NCI-H146 treated with DMSO at 0.1 percent for 48 hours (cell line): ENCODE data around the gene C9orf50.
"Not testable (repeated sequence)": the region's sequence is repeated elsewhere in the genome, so short reads cannot be mapped to it uniquely, and the experiment has no call there.

Experiments used
- DNase-seq: peaks from one replicate; lab custom pipeline; 2025; ENCODE audit not compliant: unreplicated experiment; lab: John Stamatoyannopoulos, UW

Gene C9orf50

DNA sequence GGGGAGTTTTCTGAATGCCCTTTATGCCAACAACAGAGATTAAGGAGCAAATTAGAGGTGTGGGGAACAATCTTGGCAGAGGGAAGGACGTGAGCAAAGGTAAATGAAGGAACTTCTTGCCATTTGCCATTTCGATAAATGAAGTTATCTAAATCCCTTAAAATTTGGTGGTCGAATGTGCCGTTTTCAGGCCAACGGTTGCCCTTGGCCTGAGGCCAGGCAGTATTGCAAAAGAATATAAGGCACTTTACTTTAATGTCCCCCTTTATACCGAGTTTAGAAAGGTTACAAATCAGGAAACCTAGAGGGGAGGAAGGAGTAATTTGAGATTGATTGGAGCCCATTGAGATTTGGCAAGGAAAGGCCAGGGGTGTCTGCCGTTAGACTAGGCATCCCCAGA lies 26.3 kb downstream of the C9orf50 start:
- no peak for DNase-seq

DNA sequence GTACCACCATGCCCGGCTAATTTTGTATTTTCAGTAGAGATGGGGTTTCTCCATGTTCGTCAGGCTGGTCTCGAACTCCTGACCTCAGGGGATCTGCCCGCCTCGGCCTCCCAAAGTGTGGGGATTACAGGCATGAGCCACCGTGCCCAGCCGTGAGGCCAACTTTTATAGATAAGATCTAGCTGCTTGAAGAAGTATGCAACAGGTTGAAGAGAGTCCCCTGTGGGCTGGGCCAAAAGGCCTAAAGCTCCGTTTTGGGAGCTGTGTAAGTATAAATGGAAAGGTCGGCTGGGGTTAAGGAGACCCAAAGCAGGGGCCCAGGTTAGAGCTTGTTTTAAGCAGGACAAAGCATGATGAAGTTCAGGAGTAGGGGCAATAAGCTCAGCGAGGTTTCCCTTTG lies 28.1 kb downstream of the C9orf50 start:
- DNase-seq, result not testable (repeated sequence)

DNA sequence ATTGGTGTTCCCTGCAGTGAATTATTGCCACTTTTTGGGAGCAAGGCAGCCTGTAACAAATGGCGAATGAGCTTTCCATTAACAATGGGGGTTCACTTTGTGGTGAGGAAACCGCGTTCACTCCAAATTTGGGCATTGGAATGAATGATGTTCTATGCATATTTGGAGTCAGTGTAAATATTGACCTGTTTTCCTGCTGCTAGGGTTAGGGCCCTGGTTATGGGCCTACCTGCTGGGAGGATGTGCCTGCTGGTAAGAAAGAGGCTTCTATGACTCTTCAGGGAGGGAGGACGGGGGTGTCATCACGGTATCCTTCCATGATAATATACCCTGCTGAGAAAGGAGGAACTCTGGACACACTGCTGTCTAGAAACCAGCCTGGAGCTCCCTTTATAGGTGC lies 29.0 kb downstream of the C9orf50 start:
- DNase-seq, result no peak

DNA sequence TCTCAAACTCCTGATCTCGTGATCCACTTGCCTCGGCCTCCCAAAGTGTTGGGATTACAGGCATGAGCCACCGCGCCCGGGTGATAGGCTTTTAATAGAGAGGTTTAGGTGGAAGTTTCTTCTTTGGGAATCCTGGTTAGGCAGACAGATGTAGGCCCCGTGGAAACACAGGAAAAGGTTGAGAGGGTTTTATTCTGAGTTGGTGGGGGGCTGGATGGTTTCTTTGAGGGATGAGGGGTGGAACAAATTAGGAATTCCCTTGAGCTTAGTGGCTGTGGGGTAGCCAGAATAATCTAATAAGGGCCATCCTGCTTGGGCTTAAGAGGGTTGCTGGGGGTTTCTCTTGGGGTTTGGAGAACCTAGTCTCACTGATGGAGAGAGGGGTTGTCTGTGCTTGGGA lies 30.4 kb downstream of the C9orf50 start:
- no peak for DNase-seq

DNA sequence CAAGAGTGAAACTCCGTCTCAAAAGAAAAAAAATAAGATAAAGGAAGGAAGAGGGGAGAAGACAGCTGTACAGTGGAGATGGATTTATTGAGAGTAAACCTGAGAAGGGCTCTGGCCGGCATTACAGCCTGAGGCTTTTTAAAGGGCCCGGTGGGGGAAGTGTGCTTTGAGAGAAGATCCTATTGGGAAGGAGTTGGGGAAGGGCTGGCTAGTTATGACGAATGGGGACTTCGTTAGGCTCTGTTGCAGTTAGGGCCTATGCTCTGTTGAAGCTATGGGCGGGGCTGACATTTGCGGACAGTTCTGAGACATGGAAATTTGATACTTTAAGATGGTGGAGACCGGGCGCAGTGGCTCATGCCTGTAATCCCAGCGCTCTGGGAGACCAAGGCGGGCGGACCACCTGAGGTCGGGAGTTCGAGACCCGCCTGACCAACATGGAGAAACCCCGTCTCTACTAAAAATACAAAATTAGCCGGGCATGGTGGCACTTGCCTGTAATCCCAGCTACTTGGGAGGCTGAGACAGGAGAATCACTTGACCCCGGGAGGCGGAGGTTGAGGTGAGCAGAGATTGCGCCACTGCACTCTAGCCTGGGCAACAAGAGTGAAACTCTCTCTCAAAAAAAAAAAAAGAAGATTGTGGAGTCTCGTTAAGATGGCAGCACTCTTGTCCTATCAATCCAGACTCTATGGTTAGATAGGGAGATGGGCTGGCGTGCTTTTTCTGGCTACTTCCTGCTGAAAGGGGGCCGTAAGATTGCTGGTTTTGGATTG lies 33.2 kb downstream of the C9orf50 start:
- DNase-seq, result no peak

DNA sequence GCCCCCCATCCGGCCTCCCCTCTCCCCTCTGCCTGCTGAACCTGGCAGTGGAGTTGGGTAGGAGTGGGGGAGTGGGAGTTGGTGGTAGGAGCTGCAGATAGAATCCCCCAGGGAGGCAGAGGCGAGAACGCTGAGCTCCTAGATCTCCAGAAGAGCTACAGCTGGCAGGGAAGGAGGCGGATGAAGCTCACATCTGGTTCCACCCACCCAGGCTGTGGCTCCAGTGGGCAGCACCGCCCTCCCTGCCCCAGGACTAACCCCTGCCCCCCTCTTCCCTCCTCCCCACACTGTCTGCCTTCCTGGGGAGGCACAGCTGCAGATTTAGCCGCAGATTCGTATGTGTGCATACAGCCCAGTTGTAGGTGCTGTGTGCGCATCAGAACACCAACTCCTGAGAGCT lies 34.2 kb downstream of the C9orf50 start:
- no peak for DNase-seq

DNA sequence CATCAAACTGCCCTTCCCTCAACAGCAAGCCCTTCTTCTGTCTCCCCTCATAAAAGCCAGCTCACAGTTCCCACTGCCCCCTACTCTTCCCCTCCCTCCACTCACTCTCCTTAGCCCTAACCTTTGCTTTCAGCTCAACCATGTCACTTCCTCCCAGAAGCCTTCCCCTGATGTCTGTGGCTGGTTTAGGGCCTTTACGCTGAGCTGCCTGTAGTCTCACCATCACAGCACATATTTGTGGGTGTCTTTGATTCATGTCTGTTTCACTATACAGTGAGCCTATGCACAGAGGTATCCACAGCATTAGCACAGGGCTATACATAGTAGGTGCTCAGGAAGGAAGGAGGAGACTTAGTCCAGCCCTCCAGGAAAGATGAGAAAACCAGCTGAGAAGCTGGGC lies 34.7 kb downstream of the C9orf50 start:
- no peak for DNase-seq

DNA sequence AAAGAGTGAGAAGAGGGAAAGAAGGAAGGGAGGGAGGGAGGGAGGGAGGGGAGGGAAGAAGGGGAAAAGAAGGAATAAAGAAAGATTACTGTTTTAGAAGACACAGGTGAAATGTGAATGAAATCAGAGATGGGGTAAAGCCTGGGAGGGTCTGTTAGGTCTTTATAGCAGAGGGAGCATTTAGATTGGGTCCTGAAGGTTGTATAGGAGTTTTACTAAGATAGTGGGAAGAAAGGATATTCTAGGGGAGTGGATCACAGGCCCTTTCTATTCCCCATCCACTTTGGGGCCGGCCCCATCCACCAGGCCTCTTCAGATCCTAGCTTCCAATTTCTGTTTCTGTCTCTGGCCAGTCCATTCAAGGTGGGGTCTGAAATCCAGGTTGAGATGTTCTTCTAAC lies 35.5 kb downstream of the C9orf50 start:
- no peak for DNase-seq

DNA sequence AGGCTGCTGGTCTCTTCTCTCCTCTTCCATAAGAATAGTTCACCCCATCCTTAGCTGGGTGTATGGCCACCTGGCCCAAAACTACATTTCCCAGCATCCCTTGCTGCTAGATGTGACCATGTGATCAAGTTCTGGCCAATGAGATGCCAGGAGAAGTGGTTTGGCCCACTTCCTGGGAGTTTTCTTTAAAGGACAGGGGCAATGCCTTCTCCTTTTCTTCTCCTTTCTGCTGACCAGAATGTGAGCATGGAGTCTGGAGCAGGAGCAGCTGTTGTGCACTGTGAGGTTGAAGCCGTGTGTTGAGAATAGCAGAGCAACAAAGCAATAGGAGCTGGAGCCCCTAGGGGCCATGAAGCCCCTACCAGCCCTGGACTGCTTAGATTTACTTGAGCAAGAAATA lies 36.8 kb downstream of the C9orf50 start:
- no peak for DNase-seq

DNA sequence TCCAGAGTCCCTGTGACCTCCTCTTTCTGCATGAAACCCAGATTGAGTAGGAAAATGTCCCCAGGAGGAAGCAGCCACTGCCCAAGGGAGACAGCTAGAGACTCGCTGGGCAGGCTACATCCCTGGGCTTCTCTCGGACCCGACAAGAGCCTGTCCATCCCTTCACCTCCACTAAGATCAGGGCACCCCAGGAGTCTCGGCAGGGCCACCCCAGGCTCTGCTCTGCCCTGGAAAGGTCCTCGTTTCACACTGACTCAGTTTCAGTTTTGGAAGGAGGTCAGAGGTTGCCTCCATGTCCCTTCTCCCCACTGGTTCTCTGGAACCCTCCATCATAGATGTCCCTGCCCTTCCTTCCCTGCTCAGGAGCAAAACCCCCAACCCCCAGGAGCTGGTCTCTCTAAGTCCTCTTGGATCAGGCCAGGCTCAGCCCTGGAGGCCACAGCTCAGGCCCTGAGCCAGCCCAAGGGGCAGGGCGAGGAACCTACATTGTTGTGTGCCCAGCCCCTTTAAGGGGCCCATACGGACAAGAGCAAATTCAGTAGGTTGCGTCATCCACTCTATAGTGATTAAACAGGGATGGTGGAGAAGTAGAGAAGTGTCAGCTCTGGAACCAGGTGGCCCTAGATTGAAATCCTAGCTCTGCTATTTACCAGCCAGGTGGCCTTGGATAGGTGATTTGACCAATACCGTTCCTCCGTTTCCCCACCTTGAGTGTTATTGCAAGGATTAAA lies 37.4 kb downstream of the C9orf50 start:
- DNase-seq, result no peak

DNA sequence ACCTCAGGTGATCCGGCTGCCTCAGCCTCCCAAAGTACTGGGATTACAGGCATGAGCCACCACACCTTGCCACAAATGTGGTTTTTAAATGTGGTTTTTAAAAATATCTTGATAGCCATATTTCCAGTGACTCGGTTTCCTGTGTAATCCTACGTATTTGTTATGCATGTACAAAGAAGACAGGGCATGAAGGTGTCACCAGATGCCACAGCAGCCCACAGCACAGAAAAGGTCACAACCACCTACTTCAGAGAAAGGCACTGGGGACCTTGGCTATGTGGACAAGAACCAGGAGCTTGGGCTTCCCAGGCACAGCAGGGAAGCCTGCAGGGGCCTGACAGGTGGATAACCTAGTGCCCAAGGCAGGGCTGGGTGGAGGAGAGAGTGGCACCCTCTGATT lies 38.0 kb downstream of the C9orf50 start:
- no peak for DNase-seq

DNA sequence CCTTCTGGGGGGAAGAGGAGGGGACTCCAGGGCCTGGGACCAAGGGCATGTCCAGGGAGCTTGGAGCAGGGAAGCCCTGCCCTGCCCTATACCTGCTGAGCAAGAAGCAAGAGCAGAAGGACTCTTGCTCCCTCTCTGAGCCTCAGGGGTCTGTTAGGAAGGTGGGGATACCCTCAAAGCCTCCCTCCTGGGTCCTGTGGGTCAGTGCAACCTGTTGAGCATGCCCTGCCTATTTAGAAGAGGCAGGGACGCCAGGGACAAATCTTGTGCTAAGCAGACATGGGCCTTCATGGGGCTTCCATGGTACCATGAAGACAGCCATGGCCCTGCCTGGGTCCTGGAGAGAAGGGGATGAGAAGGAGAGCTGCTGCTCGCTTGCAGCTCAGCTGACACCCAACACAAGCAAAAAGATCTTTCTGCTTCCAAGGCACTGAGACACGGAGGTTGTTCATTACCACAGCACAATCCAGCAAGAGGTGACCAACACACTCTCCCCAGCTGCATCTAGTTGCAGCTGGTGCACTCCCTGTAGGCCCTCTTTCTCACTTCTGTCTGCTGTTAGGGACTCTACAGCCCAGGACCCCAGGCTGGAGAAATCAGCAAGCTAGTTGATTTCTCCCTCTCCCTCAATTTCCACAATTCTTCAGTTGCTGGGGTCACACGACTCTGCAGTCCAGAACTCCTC lies 39.3 kb downstream of the C9orf50 start:
- DNase-seq, result no peak

DNA sequence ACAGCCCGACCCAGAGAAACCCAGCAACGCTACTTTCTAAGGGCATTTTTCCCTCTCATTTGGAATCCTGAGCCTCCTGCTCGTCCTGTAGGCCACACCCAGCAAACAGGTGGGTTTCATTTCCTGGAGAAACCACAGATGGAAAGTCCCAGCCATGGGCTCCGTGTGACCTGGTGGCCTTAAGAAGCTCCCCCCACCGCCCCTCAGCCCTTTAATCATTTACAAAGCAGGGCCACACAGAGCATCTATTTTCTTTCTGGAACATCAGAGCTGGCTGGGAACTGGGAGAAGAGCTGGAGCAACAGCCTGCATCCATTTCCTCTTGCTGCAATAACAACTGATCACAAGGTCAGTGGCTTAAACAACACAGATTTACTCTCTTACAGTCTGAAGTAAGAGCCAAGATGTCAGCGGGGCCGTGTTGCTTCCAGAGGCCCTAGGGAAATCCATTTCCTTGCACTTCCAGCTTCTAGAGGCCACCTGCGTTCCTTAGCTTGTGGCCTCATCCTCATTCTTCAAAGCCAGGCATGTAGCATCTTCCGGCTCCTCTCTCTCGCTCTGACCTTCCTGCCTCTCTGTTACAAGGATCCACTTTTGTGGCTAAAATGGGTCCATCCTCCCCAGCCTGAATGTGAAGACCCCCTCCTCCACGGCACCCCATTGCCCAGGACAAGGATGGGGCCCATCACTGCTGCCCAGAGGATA lies 40.5 kb downstream of the C9orf50 start:
- DNase-seq, result no peak

DNA sequence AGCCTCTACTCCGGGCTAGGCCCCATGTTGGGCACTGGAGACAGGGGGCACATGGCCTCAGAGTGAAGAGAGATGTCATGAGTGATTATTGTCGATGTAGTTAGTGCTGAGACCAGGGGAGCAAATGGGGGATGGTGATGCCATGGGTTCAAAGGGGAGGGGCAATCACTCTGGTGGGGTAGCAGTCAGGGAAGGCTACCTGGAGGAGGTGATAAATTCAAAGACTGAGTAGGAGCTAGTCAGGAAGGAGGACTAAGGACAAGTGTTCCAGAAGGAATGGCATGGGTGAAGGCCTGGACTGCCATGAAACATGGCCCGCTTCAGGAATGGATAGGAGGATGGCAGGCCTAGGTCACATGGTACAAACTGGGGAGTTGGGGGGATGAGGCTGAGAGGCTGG lies 41.6 kb downstream of the C9orf50 start:
- no peak for DNase-seq

DNA sequence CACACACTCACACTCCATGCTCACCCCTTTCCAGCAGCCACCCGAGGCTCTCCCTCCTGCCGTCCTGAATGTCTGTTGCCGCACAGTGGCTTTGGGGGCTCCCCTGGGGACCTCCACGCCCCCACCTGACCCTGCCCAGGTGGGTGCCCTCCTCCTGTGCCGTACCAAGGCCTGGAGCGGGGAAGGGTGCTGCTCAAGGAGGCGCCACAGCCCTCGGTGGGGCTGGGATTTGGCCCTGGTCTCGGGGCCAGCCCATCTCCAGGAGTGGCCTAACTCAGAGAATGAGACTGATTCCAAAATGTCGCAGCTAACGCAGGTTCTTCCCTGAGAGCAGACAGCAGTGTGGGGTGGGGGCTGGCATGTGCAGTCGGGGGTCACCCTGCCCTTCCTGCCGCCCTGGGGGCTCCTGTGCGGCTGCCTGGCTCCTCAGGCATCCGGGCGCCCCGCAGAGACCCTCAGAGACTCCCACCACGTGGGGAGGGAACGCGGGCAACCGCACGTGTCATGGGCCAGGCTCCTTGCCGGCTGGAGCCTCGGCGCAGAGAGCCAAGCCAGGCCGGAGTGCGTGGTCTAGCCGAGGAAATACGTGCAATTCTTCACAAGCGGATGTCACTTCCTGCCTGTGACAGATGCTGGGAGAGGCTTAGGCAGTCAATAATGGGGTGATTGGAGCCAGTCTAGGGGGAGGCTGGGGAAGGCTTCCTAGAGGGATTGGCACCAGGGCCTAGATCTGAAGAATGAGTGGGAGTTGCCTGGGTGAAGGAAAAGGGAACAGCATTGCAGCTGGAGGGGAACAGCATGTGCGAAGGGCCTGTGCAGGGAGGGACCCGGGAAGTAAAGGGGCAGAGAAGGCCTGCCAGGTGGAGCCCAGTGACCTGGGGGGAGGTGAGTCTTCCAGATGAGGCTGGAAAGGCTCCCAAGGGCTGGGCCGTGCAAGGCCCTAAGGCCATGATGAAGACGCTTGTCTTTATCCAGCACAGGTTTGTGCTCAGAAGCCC lies 44.1 kb downstream of the C9orf50 start:
- no peak for DNase-seq

DNA sequence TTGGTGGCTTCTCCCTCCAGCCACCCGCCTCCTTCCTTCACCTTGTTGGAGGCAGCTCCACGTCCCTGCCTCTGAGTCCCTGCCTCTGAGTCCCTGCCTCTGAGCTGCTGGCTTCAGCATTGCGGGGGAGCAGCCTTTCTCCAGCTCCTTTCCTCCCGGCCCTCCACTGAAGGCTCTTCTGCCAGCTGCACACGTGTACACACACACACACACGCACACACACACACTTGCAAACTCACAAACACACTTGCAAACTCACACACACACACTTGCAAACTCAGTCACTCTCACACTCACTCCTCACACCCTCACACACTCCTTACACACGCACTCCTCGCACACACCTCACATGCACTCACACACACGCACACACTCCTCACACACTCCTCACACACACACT lies 45.1 kb downstream of the C9orf50 start:
- DNase-seq, result no peak

DNA sequence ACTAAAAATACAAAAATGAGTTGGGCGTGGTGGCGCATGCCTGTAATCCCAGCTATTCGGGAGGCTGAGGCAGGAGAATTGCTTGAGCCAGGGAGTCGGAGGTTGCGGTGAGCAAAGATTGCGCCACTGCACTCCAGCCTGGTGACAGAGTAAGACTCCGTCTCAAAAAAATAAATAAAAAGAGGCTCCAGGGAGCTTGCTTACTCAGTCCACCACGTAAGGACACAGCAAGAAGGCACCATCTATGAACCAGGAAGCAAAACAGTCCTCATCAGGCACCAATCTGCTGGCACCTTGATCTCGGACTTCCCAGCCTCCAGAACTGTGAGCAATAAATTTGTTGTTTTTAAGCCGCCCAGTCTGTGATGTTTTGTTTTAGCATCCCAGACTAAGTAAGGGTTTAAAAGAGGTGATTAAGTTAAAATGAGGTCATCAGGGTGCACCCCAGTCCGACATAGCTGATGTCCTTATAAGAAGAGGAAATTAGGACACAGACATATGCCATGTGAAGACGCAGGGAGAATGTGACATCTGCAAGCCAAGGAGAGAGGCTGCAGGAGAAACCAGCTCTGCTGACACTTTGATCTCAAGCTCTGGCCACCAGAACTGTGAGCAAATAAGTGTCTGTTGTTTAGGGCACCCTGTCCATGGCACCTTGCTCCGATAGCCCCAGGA lies 45.9 kb downstream of the C9orf50 start:
- DNase-seq, result no peak

DNA sequence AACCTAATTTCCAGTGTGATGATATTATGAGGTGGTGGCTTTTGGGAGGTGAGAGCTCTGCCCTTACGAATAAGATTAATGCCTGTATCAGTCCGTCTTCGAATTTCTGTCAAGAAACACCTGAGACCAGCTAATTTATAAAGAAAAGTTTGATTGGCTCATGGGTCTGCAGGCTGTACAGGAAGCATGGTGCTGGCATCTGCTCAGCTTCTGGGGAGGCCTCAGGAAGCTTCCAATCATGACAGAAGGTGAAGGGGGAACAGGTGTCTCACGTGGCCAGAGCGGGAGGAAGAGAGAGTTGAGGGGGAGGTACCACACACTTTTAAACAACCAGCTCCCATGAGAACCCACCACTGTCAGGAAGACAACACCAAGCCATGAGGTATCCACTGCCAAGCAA lies 46.9 kb downstream of the C9orf50 start:
- DNase-seq, result no peak

DNA sequence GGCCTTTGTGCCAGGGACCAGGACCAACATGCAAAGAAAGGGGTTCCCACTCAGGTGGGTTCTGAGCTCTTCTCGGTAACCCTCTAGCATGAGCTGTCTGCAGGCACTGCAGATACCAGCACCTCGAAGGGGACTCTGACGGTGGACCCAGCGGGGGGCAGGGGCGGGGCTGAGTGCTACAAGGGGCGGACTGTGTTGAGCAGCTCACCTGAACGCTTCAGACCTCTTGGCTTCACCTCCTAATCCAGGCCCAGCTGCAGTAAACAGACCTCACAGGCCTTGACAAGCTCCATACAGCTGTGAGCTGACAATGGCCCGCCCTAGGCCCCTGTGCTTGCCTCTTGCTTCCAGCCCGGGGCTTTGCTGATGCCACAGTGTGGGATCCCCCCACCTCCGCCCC lies 48.4 kb downstream of the C9orf50 start:
- no peak for DNase-seq

DNA sequence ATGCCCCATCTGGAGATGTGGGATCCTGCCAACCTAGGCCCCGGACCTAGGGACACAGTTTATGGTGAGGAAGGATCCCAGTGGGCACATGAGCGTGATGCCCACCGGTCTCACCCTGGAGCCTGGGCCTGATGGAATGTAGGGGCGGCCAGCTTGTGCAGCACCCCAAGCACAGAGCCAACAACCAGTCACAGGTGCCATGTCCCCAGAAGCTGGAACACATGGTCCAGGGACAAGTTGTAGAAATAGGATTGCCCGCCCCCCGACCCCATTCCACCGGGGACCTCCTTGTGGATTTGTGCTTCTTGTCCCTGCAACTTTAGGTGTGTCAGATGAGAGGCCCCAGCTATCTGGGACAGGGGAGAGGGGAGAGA lies 48.9 kb downstream of the C9orf50 start:
- no peak for DNase-seq
